Colonic mucosa (tissue), 4 donors: Measurements from ENCODE around the gene PEX6. TPM values are rescaled to one million over a fixed set of nuclear protein-coding genes. Genes with fewer than 3 reads are reported as not detected.

ENCODE experiments used
- DNase-seq: peaks from one replicate; pipeline ENCODE4 v3.0.0-alpha.2; 2020
- H3K27ac ChIP-seq: fragments of 200-600 bp; one replicate; pipeline ENCODE4 v1.8.0; 2021
- H3K27me3 ChIP-seq: fragments of 200-600 bp; one replicate; pipeline ENCODE4 v1.8.0; 2021
- H3K36me3 ChIP-seq: fragments of 200-600 bp; one replicate; pipeline ENCODE4 v1.8.0; 2021
- H3K4me1 ChIP-seq: fragments of 200-600 bp; one replicate; pipeline ENCODE4 v1.8.0; 2021; ENCODE audit warnings: mild to moderate bottlenecking
- H3K4me3 ChIP-seq: fragments of 200-600 bp; one replicate; pipeline ENCODE4 v1.8.0; 2021
- H3K9ac ChIP-seq, 2 donors: one replicate each; pipeline ENCODE4 v1.7.0; 2013; ENCODE audit warnings: control low read depth in 2 of 2, low read depth in 2 of 2, low read length in 2 of 2
- H3K9me3 ChIP-seq: fragments of 200-600 bp; one replicate; pipeline ENCODE4 v1.8.0; 2021
- intact Hi-C: fragments of 100-400 bp; cut with DNase I; formaldehyde crosslinking; loops from one replicate; pipeline ENCODE4 v1.14.1; 2022
- total RNA-seq, 2 donors: library from RNA; stranded (reverse); fragmentation: NEBNext Ultra II Directional in 1 of 2; extraction: Animal tissue kit (Norgen Biotek cat#: 25700) in 1 of 2; gene quantifications; one replicate each; pipeline ENCODE4 v1.2.1, GENCODE V29; 2021
- TF ChIP-seq, protein P1 (sequence below): fragments of 200-600 bp; IDR thresholded peaks from one replicate; pipeline ENCODE4 v1.8.0; 2022; ENCODE audit warnings: antibody characterized with exemption, mild to moderate bottlenecking
- donor health status: healthy.
- donor health status: DM: no; HTN: no; CAD: no.
- donor health status: DM: no; HTN: no; CAD: no.

Gene PEX6
- total RNA-seq, 2 donors from 2014 or later, result 23.3 to 40.3 TPM

DNA sequence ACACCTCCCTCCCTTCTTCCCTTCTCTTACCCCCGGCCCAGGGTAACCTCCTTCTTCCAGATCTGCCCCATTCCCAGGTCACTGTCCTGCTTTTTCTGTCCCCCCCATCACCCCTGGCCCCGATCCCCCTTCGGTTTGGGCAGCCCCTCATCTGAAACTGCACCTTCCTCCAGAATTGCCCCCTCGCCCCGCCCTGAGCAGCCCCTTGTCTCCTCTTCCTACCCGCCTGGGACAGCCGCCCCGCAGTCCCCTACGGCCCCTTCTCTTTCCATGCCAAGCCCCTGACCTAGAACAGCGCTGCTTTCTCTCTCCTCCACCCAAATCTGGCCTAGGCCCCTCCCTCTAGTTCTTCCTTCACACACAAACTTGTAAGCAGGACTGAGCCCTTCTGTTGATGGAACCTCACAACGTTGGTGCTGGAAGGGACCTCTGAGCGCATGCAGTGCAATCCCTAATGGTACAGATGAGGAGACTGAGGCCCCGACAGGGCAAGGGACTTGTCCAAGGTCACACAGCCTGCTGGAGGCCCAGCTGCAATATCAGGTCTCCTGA is 6.0 kb upstream of the PEX6 start:
- Histone ChIP-seq H3K9ac (peak overlapping the region; percentile 86 to 90), H3K36me3 (no peaks in the 10 kb centered on the region), H3K27ac (peak overlapping the region; percentile 85), H3K27me3 (no peaks in the 10 kb centered on the region), H3K4me3 (peak overlapping the region; percentile 77), H3K4me1 (peaks cover 12% of the 10 kb centered on the region), H3K9me3 (no peaks in the 10 kb centered on the region)
- intact Hi-C loops, result no loop called here
- TF ChIP-seq, protein P1, sequence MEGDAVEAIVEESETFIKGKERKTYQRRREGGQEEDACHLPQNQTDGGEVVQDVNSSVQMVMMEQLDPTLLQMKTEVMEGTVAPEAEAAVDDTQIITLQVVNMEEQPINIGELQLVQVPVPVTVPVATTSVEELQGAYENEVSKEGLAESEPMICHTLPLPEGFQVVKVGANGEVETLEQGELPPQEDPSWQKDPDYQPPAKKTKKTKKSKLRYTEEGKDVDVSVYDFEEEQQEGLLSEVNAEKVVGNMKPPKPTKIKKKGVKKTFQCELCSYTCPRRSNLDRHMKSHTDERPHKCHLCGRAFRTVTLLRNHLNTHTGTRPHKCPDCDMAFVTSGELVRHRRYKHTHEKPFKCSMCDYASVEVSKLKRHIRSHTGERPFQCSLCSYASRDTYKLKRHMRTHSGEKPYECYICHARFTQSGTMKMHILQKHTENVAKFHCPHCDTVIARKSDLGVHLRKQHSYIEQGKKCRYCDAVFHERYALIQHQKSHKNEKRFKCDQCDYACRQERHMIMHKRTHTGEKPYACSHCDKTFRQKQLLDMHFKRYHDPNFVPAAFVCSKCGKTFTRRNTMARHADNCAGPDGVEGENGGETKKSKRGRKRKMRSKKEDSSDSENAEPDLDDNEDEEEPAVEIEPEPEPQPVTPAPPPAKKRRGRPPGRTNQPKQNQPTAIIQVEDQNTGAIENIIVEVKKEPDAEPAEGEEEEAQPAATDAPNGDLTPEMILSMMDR, result no peak
- peak; percentile 33 for DNase-seq

DNA sequence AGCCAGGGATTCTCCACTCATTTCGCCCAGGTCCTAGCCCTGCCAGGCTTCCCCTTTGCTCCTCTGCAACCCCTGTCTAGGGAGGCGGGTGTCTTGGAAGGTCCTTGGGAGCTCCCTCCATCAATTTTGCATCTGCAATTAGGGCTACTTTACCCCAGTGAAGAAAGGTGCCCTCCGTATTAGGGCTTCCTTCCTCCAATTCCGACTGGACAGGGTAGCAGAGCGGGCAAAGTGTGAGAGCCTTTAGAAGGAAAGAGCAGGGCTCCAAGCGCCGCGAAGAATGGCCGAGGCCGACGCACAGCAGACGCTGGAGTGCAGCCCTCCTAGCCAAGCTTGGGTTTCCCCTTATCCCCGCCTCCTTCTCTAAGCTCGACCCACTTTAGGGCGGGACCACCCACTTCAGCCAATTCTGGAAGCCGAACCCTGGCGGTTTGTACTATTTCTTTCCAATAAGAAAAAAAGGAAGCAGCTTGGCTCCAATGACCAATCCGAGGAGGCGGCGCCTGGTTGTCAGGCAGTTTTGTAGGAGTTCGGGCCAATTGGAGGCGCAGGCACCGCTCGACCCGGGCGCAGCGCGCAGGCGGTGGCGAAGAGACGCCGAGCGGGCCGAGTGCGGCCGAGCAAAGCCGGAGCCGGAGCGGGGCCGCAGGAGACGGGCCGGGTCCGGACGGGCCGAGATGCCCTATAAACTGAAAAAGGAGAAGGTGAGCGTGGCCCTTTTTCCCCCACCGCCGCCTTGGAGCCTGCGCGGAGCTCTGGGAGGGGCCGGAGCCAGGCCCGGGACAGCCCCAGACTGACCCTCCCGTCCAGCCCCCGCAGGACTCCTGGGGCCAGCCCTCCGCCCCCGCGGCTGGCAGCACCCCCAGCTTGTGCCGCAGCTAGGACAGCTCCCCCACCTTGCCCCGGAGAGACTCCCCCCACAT is 5.3 kb upstream of the PEX6 start, which contains the start of gene PPP2R5D:
Gene PPP2R5D, plus strand, starts transcription at position 570 of the 923 bp plus-strand sequence. Its CDS starts 108 bp downstream, at position 678.
- Histone ChIP-seq H3K9ac (peak within 1 kb of the TSS; percentile 86 to 90), H3K36me3 (no peaks in the 10 kb centered on the region), H3K9me3 (no peaks in the 10 kb centered on the region), H3K4me3 (peak within 1 kb of the TSS; percentile 77), H3K4me1 (peaks cover 18% of the 10 kb centered on the region), H3K27me3 (no peaks in the 10 kb centered on the region), H3K27ac (peak within 1 kb of the TSS; percentile 85)
- intact Hi-C loops, result no loop called here
- TF ChIP-seq, protein P1, result no peak
- peak; percentile 98 for DNase-seq

DNA sequence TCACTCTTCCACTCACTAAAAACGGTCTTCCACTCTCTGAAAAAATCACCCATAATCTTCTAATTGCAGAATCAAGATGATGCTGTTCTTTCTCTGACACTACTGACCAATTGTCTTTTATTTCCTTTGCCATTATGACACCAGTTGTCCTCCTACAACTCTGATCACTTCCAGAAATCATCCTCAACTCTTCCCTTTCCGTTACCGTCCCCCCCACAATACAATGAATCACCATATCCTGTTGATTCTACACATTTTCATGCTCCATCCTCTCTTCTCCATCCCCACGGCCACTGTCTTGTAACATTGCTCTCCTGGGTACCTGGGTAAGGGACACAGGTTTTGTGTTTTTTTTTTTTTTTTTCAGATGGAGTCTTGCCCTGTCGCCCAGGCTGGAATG is 2.9 kb upstream of the PEX6 start:
- H3K9me3 ChIP-seq, result no peaks in the 10 kb centered on the region
- peaks cover 18% of the 10 kb centered on the region for H3K4me1 ChIP-seq
- intact Hi-C loops, result no loop called here
- no peak overlapping the region for H3K9ac ChIP-seq
- H3K27me3 ChIP-seq, result no peaks in the 10 kb centered on the region
- TF ChIP-seq, protein P1, result no peak
- no peak overlapping the region for H3K4me3 ChIP-seq
- no peak for DNase-seq
- no peak overlapping the region for H3K27ac ChIP-seq
- no peaks in the 10 kb centered on the region for H3K36me3 ChIP-seq

DNA sequence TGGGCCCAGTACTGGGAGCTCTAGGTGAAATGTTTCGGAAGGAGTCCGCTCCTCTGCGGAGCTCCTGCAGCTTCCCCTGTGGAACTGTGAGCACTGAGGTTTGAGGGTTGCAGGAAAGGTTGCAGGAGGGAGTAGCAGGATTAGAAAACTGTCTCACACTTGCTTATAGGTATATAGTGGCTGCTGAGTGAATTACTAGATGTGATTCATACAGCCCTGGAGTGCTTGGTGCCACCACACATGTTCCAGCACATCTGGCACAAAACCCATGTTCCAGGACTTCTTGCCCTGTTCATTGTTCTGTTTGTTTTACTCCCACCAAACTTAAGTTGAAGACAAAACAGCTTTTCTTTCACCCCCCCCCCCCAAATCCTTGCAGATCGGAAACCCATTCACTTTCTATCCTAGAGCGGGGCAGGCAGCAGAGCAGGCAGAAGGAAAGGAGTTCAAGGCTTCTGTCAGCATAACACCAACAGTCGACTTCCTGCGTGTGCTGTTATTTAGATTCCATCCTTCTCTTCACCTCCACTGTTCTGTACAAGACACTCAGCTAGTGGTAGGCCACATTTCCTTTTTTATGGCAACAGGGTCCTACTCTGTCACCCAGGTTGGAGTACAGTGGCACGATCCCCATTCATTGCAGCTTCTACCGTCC is 669 bp upstream of the PEX6 start:
- Histone ChIP-seq H3K4me1 (peaks cover 6% of the 10 kb centered on the region), H3K9me3 (no peaks in the 10 kb centered on the region), H3K9ac (peak overlapping the region; percentile 71 to 96), H3K4me3 (peak overlapping the region; percentile 98), H3K27me3 (no peaks in the 10 kb centered on the region), H3K27ac (peak overlapping the region; percentile 96), H3K36me3 (no peaks in the 10 kb centered on the region)
- intact Hi-C loops, result no loop called here
- TF ChIP-seq, protein P1, result no peak
- DNase-seq, result peak; percentile 40

DNA sequence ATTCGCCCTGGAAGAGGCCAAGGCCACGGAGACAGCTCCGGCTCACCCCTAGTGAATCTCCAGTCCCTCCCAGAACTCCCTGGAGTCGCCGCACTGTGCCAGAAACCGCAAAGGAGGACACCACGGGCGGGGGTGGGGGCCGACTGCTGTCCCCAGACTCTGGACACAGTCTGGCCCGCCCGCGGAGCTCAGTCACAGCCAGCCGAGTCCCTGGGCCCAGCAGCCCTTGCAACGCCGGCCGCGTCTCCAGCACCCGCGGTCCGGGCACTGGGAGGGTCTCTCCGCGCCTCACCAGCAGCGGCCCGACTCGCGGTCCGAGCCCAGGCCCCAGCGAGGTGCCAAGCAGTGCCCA is 518 bp downstream of the PEX6 start:
- TF ChIP-seq, protein P1, result no peak
- Histone ChIP-seq H3K36me3 (no peaks in the 10 kb centered on the region), H3K4me1 (peaks cover 6% of the 10 kb centered on the region), H3K9me3 (no peaks in the 10 kb centered on the region), H3K4me3 (peak overlapping the region; percentile 98), H3K27ac (peak overlapping the region; percentile 96), H3K9ac (peak overlapping the region; percentile 71 to 96), H3K27me3 (no peaks in the 10 kb centered on the region)
- peak; percentile 54 for DNase-seq
- intact Hi-C loops, result no loop called here
